Endothelial cell of umbilical vein (primary cell): Measurements from ENCODE around the gene AHNAK2. TPM values are rescaled to one million over a fixed set of nuclear protein-coding genes. Genes with fewer than 3 reads are reported as not detected.

ENCODE experiments used
- BruUV-seq: library from RNA; stranded (reverse); fragments of 400-500 nt; replicated peaks from 2 replicates; lab custom pipeline; 2021; lab: Mats Ljungman, UMichigan
- CTCF ChIA-PET: fragments of 300-600, 350-600 bp; sonication (Branson Sonifier 250); formaldehyde crosslinking; loops from one replicate; lab custom pipeline; 2021; ENCODE audit warnings: antibody characterized with exemption, inconsistent platforms; lab: Charles Lee
- POLR2A ChIA-PET: fragments of 300-600, 350-600 bp; sonication (Branson Sonifier 250); formaldehyde crosslinking; loops from one replicate; lab custom pipeline; 2021; ENCODE audit warnings: antibody characterized with exemption, inconsistent platforms; lab: Charles Lee
- DNase-seq: peaks from one replicate; pipeline ENCODE4 v3.0.0-alpha.2; 2011; ENCODE audit warnings: low read depth, low spot score
- FAIRE-seq: peaks from 2 replicates; lab custom pipeline; 2011; peaks lifted over from hg19 to GRCh38; lab: Jason Lieb, UNC
- H2AFZ ChIP-seq: 2 replicates; pipeline ENCODE4 v1.6.0; 2012; ENCODE audit warnings: low read depth, low read length, control low read depth, inconsistent platforms
- H3K27ac ChIP-seq: 2 replicates; pipeline ENCODE4 v1.5.1; 2011; ENCODE audit warnings: low read depth, mild to moderate bottlenecking, control low read depth, low read length, moderate library complexity; ENCODE audit not compliant: insufficient read depth
- H3K27me3 ChIP-seq, 2 experiments: 2 replicates each; pipeline versions ENCODE4 v1.6.0 to v1.6.1; 2011; ENCODE audit warnings: low read length in 2 of 2, mixed read lengths in 1 of 2; ENCODE audit not compliant: control insufficient read depth in 2 of 2, insufficient read depth in 2 of 2
- H3K36me3 ChIP-seq, 2 experiments: 2 replicates in 1 of 2; 3 replicates in 1 of 2; pipeline ENCODE4 v1.5.1; 2011; ENCODE audit warnings: low read length in 2 of 2, mild to moderate bottlenecking in 1 of 2, moderate library complexity in 1 of 2; ENCODE audit not compliant: control insufficient read depth in 2 of 2, insufficient read depth in 2 of 2; ENCODE audit errors: extremely low read depth in 1 of 2
- H3K4me1 ChIP-seq: 3 replicates; pipeline ENCODE4 v1.5.1; 2011; ENCODE audit warnings: mild to moderate bottlenecking, low read length; ENCODE audit not compliant: control insufficient read depth, insufficient read depth; ENCODE audit errors: extremely low read depth
- H3K4me2 ChIP-seq: 2 replicates; pipeline ENCODE4 v1.6.1; 2011; ENCODE audit warnings: low read length, control low read depth, mixed read lengths; ENCODE audit not compliant: insufficient read depth
- H3K4me3 ChIP-seq, 3 experiments: fragments of 200-600 bp in 1 of 3; sonication (generic), shearing (Covaris generic) in 1 of 3; replicated peaks in 1 of 3; 2 replicates each; pipeline ENCODE4 v1.5.1; 2011 to 2016; ENCODE audit warnings: control low read depth in 3 of 3, low read length in 3 of 3, mild to moderate bottlenecking in 2 of 3, inconsistent platforms in 1 of 3, low read depth in 1 of 3, moderate library complexity in 1 of 3; ENCODE audit not compliant: insufficient read depth in 1 of 3
- H3K79me2 ChIP-seq: 2 replicates; pipeline ENCODE4 v1.6.0; 2012; ENCODE audit warnings: low read length, inconsistent platforms; ENCODE audit not compliant: control insufficient read depth, insufficient read depth
- H3K9ac ChIP-seq: replicated peaks from 2 replicates; pipeline ENCODE3; 2011; ENCODE audit warnings: low read length, control low read depth; ENCODE audit not compliant: insufficient read depth; ENCODE audit errors: extremely low read depth
- H3K9me1 ChIP-seq: replicated peaks from 3 replicates; pipeline ENCODE4 v1.6.0; 2011; ENCODE audit warnings: mild to moderate bottlenecking, low read length; ENCODE audit not compliant: control insufficient read depth, insufficient read depth; ENCODE audit errors: extremely low read depth
- H3K9me3 ChIP-seq: replicated peaks from 2 replicates; pipeline ENCODE4 v1.5.1; 2012; ENCODE audit warnings: low read length, inconsistent platforms; ENCODE audit not compliant: control insufficient read depth, insufficient read depth
- H4K20me1 ChIP-seq: replicated peaks from 2 replicates; pipeline ENCODE3; 2011; ENCODE audit warnings: mild to moderate bottlenecking, low read length; ENCODE audit not compliant: control insufficient read depth, insufficient read depth; ENCODE audit errors: extremely low read depth
- FOS ChIP-seq: IDR thresholded peaks from 2 replicates; pipeline ENCODE4 v1.6.1; 2011; ENCODE audit warnings: mild to moderate bottlenecking, low read length, moderate library complexity, borderline replicate concordance; ENCODE audit not compliant: insufficient read depth
- JUN ChIP-seq: IDR thresholded peaks from 2 replicates; pipeline ENCODE4 v1.6.1; 2011; ENCODE audit warnings: borderline replicate concordance, low read depth; ENCODE audit not compliant: insufficient read length, insufficient read depth
- MYC ChIP-seq: IDR thresholded peaks from one replicate; pipeline ENCODE4 v1.6.1; 2011; ENCODE audit warnings: mild to moderate bottlenecking, low read depth, low read length
- POLR2AphosphoS5 ChIP-seq: IDR thresholded peaks from 2 replicates; pipeline ENCODE4 v1.6.1; 2012; ENCODE audit warnings: low read depth, mild to moderate bottlenecking, control low read depth, low read length, moderate library complexity; ENCODE audit not compliant: insufficient read depth
- dilution Hi-C: fragments of 300-500 bp; cut with MboI; formaldehyde crosslinking; loops from one replicate; pipeline ENCODE4 v1.15.0; 2019; ENCODE audit warnings: low sequenced_read_pairs; ENCODE audit not compliant: extremely low pct_ligation_motif_present
- intact Hi-C: fragments of 100-400 bp; cut with micrococcal nuclease; formaldehyde crosslinking; loops from one replicate; pipeline ENCODE4 v1.10.0; 2022
- polyA plus RNA-seq, 4 experiments: library from polyadenylated mRNA; depleted of rRNA in 3 of 4; stranded (reverse) in 3 of 4; unstranded in 1 of 4; fragments of >200 nt; gene quantifications; 2 replicates each; pipeline versions ENCODE4 v1.2.1 to v1.2.3, GENCODE V29; 2011 to 2012; ENCODE audit warnings: missing spikeins in 1 of 4
- total RNA-seq: library from RNA; stranded (reverse); gene quantifications from 2 replicates; pipeline ENCODE4 v1.2.3, GENCODE V29; 2021
- TF ChIP-seq, protein P1 (sequence below), 2 donors: IDR thresholded peaks; 1 replicate in 1 of 2; 2 replicates in 1 of 2; pipeline ENCODE4 v1.5.1; 2011; ENCODE audit warnings: low read length in 2 of 2, mild to moderate bottlenecking in 2 of 2, moderate library complexity in 2 of 2, control low read depth in 1 of 2, inconsistent platforms in 1 of 2, low read depth in 1 of 2; ENCODE audit not compliant: insufficient read depth in 1 of 2; ENCODE audit errors: extremely low read depth in 1 of 2

Gene AHNAK2
- total and polyA plus RNA-seq, 2 donors (not counting 3 experiments of a cell fraction or from before 2014, with no cell fraction given): 17.7 to 68.7 TPM

DNA sequence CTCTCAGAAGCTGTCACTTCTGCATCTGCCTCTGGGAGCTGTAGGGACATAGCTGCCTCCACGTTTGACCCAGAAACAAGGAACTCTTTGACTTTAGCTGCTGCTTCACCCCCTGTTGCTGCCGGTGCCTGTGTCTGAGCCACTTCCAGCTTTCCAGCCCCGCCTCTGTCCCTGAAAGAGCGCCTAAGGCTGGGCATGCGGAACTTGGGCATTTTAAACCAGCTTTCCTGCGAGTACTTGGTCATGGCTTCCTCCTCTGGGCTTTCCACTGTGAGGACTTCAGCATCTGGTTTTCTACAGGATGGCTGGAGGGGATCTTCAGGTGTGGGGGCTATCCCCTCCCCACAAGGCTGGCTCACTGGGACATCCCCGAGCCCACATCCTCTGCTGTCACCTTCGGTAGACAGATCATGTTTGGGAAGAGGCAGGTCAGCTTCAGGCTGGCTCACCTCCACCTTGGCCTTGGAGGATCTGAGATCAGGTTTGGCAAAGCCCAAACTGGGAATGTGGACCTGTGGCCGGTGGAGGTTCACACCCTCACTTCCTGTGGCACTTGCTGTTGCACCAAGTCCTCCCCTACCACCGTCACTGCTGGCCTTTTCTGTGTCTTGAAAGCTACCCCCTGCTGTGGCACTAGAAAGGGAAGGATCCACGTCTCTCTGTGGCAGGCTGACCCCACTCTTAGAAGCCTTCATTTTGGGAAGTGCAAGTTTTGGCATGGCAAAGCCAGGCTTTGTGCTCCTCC, 38.3 kb downstream of the AHNAK2 start:
- peaks cover 0 to 3% of the 10 kb centered on the region in 2 experiments for H3K36me3 ChIP-seq
- H3K4me1 ChIP-seq: no peaks in the 10 kb centered on the region
- dilution Hi-C loops: loop anchor here (10.0 kb wide), 1 partner anchor 135 kb away; no protein-coding TSS in a partner anchor
- H3K27me3 ChIP-seq: no peaks in the 10 kb centered on the region
- POLR2A ChIA-PET: no interaction called here
- no peak overlapping the region for H3K27ac ChIP-seq
- no peaks in the 10 kb centered on the region for H3K79me2 ChIP-seq
- DNase-seq: no peak
- H4K20me1 ChIP-seq: no peaks in the 10 kb centered on the region
- CTCF ChIA-PET: interaction anchor here (1.1 kb wide), 1 partner anchor 29 kb away, joined by 3 read pairs; no protein-coding TSS in a partner anchor
- intact Hi-C loops: no loop called here
- H3K4me2 ChIP-seq: no peak overlapping the region
- no peak overlapping the region for H3K9ac ChIP-seq
- TF ChIP-seq, protein P1, sequence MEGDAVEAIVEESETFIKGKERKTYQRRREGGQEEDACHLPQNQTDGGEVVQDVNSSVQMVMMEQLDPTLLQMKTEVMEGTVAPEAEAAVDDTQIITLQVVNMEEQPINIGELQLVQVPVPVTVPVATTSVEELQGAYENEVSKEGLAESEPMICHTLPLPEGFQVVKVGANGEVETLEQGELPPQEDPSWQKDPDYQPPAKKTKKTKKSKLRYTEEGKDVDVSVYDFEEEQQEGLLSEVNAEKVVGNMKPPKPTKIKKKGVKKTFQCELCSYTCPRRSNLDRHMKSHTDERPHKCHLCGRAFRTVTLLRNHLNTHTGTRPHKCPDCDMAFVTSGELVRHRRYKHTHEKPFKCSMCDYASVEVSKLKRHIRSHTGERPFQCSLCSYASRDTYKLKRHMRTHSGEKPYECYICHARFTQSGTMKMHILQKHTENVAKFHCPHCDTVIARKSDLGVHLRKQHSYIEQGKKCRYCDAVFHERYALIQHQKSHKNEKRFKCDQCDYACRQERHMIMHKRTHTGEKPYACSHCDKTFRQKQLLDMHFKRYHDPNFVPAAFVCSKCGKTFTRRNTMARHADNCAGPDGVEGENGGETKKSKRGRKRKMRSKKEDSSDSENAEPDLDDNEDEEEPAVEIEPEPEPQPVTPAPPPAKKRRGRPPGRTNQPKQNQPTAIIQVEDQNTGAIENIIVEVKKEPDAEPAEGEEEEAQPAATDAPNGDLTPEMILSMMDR (IDR thresholded peaks at IDR 0.05; ENCODE audit: extremely low read depth in 1 of 2, insufficient read depth in 1 of 2, low read depth in 1 of 2, low read length in 2 of 2): no peak
- TF ChIP-seq FOS (no peak), JUN (no peak), MYC (no peak), POLR2AphosphoS5 (no peak)
- FAIRE-seq: no peak
- no peaks in the 10 kb centered on the region for H3K9me3 ChIP-seq
- H3K4me3 ChIP-seq: no peak overlapping the region
- no peaks in the 10 kb centered on the region for H3K9me1 ChIP-seq
- H2AFZ ChIP-seq: no peak overlapping the region
- BruUV-seq: no TSS peak
